Nephron (organoid): ENCODE measurements around the gene MAML2.

Experiments used
- H3K27ac Mint-ChIP-seq, 3 experiments: 2 replicates each; pipeline ENCODE4 v1.8.0; 2020; ENCODE audit warnings: mixed read lengths in 3 of 3, mild to moderate bottlenecking in 2 of 3, moderate library complexity in 1 of 3
- H3K27me3 Mint-ChIP-seq: 2 replicates; pipeline ENCODE4 v1.8.0; 2021; ENCODE audit warnings: low read depth, mild to moderate bottlenecking, moderate library complexity, mixed read lengths
- H3K36me3 Mint-ChIP-seq: 2 replicates; pipeline ENCODE4 v1.8.0; 2020; ENCODE audit warnings: low read depth, mixed read lengths
- H3K4me1 Mint-ChIP-seq: 2 replicates; pipeline ENCODE4 v1.8.0; 2020; ENCODE audit warnings: mixed read lengths
- H3K4me3 Mint-ChIP-seq, 3 experiments: 2 replicates each; pipeline ENCODE4 v1.8.0; 2020; ENCODE audit warnings: mild to moderate bottlenecking in 3 of 3, mixed read lengths in 3 of 3, moderate library complexity in 2 of 3
- H3K9me3 Mint-ChIP-seq: 2 replicates; pipeline ENCODE4 v1.8.0; 2020; ENCODE audit warnings: mixed read lengths
- TF ChIP-seq, protein P1 (sequence below), 3 experiments: fragments of 200-600 bp; sonication (generic); IDR thresholded peaks; one replicate each; pipeline ENCODE4 v1.5.0; 2021; ENCODE audit warnings: antibody characterized with exemption in 3 of 3; ENCODE audit not compliant: unreplicated experiment in 3 of 3

MAML2 gene

DNA sequence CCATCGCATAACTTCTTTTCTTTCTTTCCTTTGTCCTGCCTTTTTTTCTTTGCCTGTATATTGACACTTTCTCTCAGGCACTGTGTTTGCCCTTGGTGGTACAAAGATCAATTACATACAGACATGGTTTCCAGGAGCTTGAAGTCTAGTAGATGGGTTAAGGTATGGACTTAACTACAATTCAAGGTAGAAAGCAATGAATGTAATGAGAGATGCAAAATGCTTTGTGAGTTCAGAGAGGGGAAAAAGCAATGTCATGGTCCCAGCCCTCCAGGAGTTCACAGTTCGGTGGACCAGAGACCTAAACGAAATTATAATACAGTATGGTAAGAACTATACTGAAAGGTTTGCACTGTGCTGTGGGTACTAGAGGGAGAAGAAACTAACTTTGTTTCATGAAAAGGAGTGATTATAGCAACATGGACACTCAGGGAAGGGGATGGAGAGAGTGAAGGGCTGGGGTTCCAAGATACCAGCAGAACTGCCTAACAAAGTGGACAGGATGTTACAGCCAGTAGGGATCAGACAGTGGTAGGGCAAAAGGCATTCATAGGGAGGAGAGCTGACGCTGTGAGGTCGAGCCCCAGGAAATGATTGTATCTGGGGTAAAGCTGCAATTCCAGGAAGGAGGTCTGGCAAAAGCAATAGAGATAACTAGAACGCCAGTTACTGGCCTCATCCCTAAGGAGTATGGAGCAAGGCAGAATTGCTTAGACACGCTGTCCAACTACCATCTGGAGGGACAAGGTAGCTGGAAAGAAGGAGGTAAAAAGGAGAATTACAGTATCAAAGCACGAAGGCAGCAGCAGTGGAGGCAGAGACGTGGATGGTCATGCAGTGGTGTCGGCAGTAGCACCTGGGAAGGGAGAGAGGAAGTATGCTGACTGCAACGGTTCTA lies 260.7 kb downstream of the MAML2 start:
- no peak overlapping the region for H3K27ac Mint-ChIP-seq
- peaks cover 6% of the 10 kb centered on the region for H3K4me1 Mint-ChIP-seq
- TF ChIP-seq, protein P1, sequence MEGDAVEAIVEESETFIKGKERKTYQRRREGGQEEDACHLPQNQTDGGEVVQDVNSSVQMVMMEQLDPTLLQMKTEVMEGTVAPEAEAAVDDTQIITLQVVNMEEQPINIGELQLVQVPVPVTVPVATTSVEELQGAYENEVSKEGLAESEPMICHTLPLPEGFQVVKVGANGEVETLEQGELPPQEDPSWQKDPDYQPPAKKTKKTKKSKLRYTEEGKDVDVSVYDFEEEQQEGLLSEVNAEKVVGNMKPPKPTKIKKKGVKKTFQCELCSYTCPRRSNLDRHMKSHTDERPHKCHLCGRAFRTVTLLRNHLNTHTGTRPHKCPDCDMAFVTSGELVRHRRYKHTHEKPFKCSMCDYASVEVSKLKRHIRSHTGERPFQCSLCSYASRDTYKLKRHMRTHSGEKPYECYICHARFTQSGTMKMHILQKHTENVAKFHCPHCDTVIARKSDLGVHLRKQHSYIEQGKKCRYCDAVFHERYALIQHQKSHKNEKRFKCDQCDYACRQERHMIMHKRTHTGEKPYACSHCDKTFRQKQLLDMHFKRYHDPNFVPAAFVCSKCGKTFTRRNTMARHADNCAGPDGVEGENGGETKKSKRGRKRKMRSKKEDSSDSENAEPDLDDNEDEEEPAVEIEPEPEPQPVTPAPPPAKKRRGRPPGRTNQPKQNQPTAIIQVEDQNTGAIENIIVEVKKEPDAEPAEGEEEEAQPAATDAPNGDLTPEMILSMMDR (IDR thresholded peaks at IDR 0.05; ENCODE audit: unreplicated experiment in 3 of 3) = no peak
- H3K9me3 Mint-ChIP-seq = no peaks in the 10 kb centered on the region
- H3K27me3 Mint-ChIP-seq = no peaks in the 10 kb centered on the region
- no peak overlapping the region for H3K4me3 Mint-ChIP-seq
- no peaks in the 10 kb centered on the region for H3K36me3 Mint-ChIP-seq

DNA sequence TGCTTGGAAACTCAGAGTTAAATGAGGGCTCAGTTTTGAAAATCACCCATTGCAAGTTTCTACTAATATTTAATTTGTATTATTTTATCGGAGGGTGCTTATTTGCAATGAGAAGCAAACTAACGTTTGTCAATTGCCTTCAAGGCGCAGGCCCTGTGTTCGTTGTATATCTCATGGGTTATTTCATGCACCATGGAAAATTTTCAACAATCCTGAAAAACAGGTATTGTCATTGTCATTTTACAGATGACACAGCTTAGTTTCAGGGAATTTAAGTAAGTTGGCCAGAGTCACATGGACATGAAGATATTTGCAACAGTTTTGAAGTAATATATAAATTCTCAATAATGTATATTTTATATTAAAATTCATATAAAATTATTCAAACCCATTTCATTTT lies 261.4 kb downstream of the MAML2 start:
- Mint-ChIP-seq H3K4me1 (peaks cover 10% of the 10 kb centered on the region), H3K4me3 (no peak overlapping the region), H3K36me3 (no peaks in the 10 kb centered on the region), H3K27me3 (no peaks in the 10 kb centered on the region), H3K9me3 (no peaks in the 10 kb centered on the region), H3K27ac (no peak overlapping the region)
- TF ChIP-seq, protein P1 (IDR thresholded peaks at IDR 0.05; ENCODE audit: unreplicated experiment in 3 of 3) = no peak

DNA sequence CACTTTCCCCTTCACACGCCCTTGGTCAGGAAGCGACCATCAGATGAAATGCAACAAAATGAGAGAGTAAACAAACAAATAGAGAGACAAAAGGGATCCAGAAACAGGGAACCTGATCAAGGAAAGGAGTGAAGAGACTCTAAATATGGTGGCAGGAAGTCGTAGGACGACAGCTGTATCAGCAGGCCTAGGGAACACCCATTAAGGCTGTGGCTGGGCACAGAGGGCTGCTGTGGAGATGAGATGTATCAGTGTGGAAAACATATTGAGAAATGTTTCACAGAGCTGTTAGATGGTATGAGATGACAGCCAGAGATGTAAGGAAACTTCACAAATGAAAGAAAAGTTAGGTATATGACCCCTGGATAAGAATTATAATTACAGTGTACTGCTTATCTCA lies 263.3 kb downstream of the MAML2 start:
- TF ChIP-seq, protein P1 (IDR thresholded peaks at IDR 0.05; ENCODE audit: unreplicated experiment in 3 of 3) = no peak
- H3K4me1 Mint-ChIP-seq = peaks cover 28% of the 10 kb centered on the region
- H3K9me3 Mint-ChIP-seq = no peaks in the 10 kb centered on the region
- H3K4me3 Mint-ChIP-seq = no peak overlapping the region
- no peaks in the 10 kb centered on the region for H3K27me3 Mint-ChIP-seq
- peak overlapping the region in 2 of 3 experiments; percentile 14 to 46 for H3K27ac Mint-ChIP-seq
- no peaks in the 10 kb centered on the region for H3K36me3 Mint-ChIP-seq

DNA sequence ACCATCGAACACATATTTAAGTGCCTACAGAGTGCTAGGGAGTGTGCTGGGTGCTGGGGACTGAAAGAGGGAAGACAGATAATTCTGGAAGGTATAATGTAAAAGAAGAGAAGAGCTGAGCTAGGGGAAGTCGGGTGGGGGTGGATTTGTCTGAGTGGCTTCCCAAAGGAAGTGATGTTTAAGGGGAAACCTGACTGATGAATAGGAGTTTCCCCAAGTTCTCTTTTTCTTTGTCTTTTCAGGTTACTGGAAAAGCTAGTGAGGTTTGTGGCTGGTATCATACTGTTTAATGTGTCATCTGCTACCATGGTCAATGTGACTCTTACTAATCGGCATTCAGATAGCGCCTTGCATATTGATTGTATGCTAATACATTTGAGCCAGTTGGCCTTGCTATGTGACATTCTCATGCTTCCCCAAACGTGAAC lies 267.4 kb downstream of the MAML2 start:
- Mint-ChIP-seq H3K27me3 (no peaks in the 10 kb centered on the region), H3K36me3 (peaks cover 8% of the 10 kb centered on the region), H3K4me1 (peaks cover 42% of the 10 kb centered on the region), H3K4me3 (no peak overlapping the region), H3K9me3 (no peaks in the 10 kb centered on the region), H3K27ac (peak overlapping the region; percentile 71 to 98 (median 76))
- TF ChIP-seq, protein P1 (IDR thresholded peaks at IDR 0.05; ENCODE audit: unreplicated experiment in 3 of 3) = no peak

DNA sequence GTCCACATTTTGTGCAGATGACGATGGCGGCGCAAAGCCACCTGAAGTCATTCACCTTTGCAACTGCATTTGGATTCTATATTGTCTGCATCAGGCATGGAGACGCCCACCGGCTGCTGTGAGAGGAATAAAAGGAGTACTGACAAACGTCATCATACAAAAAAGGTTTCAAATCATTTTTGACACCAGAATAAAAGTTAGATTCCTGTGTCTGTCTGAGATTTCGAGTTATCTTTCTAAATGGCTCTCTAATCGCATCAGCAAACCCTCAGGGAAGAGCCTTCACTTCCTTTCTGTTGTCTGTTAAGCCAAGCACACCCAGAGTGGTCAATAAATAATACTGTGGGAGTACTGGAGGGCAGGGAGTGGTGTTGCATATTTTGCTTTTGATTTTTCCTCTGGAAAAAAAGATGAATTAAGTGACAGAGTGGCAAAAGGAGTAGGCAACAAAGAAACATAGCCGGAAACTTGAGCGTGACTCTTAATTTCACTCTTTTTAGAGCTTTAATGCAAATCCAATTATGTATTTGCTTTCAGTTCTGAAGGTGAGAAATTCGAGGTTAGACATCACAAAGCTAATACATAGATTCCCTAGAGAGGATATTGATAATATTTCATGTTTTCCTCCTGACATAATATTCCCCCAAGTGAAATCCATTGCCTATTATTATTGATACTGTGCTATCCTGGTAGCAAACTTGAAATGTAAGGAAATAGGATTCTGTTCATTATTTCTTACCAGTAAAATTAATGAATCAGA lies 268.3 kb downstream of the MAML2 start:
- Mint-ChIP-seq H3K36me3 (peaks cover 8% of the 10 kb centered on the region), H3K27me3 (no peaks in the 10 kb centered on the region), H3K4me3 (peak overlapping the region in 1 of 3 experiments; percentile 10), H3K27ac (peak overlapping the region; percentile 71 to 98 (median 76)), H3K9me3 (no peaks in the 10 kb centered on the region), H3K4me1 (peaks cover 42% of the 10 kb centered on the region)
- TF ChIP-seq, protein P1 (IDR thresholded peaks at IDR 0.05; ENCODE audit: unreplicated experiment in 3 of 3) = no peak
